ENCODE data around the gene TM4SF4.

DNA sequence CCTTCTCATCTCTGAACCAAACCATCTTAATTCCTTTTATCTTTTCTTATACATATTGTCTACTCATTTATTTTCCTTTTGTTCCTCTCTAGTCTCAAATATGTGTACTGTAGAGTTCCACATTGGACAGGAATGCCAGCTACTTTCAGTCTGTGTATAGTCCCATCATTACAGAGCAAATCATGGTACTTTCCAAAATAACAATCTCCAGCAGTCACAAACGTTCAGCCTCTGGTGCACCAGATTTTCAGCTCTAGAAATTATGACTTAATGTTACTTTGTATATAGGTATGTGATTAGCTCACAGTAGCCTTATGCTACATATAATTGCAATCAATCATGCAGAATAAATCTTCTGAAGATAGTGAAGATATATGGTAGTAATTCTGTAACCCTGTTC is 32.5 kb upstream of the TM4SF4 start:
- TF ChIP-seq, protein P1, sequence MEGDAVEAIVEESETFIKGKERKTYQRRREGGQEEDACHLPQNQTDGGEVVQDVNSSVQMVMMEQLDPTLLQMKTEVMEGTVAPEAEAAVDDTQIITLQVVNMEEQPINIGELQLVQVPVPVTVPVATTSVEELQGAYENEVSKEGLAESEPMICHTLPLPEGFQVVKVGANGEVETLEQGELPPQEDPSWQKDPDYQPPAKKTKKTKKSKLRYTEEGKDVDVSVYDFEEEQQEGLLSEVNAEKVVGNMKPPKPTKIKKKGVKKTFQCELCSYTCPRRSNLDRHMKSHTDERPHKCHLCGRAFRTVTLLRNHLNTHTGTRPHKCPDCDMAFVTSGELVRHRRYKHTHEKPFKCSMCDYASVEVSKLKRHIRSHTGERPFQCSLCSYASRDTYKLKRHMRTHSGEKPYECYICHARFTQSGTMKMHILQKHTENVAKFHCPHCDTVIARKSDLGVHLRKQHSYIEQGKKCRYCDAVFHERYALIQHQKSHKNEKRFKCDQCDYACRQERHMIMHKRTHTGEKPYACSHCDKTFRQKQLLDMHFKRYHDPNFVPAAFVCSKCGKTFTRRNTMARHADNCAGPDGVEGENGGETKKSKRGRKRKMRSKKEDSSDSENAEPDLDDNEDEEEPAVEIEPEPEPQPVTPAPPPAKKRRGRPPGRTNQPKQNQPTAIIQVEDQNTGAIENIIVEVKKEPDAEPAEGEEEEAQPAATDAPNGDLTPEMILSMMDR (conservative IDR thresholded peaks at IDR 0.05; ENCODE audit: low read length): no peak
- TF ChIP-seq EZH2phosphoT487 (IDR thresholded peaks at IDR 0.05; ENCODE audit: borderline replicate concordance): no peak

Data from Loucy (cell line).